CD4-positive, alpha-beta T cell treated with Interferon alpha-2 for 1 hour (primary cell): ENCODE results near the gene SH3BP4.
A peak's percentile ranks its signal among the peaks of the same experiment; 100 is the strongest.

Experiments
- DNase-seq, 2 donors: peaks; one replicate each; pipeline ENCODE4 v3.0.0-alpha.2; 2020 to 2022

SH3BP4 gene, protein sequence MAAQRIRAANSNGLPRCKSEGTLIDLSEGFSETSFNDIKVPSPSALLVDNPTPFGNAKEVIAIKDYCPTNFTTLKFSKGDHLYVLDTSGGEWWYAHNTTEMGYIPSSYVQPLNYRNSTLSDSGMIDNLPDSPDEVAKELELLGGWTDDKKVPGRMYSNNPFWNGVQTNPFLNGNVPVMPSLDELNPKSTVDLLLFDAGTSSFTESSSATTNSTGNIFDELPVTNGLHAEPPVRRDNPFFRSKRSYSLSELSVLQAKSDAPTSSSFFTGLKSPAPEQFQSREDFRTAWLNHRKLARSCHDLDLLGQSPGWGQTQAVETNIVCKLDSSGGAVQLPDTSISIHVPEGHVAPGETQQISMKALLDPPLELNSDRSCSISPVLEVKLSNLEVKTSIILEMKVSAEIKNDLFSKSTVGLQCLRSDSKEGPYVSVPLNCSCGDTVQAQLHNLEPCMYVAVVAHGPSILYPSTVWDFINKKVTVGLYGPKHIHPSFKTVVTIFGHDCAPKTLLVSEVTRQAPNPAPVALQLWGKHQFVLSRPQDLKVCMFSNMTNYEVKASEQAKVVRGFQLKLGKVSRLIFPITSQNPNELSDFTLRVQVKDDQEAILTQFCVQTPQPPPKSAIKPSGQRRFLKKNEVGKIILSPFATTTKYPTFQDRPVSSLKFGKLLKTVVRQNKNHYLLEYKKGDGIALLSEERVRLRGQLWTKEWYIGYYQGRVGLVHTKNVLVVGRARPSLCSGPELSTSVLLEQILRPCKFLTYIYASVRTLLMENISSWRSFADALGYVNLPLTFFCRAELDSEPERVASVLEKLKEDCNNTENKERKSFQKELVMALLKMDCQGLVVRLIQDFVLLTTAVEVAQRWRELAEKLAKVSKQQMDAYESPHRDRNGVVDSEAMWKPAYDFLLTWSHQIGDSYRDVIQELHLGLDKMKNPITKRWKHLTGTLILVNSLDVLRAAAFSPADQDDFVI

DNA sequence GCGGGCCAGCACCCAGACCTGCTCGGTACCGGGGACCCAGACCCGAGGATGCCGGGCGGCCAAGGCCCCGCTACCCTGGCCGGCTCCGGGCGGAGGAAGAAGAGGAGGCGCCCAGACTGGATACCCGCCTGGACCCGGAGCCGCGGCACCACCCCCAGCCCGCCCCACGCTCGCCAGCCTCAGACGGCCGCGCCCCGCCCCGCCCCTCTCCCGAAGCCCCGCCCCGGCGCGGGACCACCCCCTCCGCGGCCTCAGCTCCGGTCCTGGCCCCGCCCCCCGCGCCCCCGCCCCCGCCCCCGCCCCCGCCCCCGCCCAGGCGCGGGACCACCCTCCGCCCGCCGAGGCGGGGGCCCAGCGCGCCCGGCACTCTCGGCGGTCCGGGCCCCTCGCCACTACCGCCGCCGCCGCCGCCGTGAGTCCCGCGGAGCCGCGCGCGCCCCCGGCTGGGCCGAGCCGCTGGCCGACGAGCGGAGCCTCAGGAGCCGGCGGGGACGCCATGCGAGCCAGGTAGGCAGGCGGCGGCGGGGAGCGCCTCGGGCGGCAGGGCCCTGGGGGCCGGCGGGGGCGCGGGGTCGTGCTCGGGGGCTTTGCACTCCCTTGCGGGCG lies at the start of gene SH3BP4:
TSS of gene SH3BP4 (plus strand) at position 354 of the 606 bp plus-strand sequence. CDS start 82,986 bp downstream, outside the sequence.
- DNase-seq = peak; percentile 27 to 28

DNA sequence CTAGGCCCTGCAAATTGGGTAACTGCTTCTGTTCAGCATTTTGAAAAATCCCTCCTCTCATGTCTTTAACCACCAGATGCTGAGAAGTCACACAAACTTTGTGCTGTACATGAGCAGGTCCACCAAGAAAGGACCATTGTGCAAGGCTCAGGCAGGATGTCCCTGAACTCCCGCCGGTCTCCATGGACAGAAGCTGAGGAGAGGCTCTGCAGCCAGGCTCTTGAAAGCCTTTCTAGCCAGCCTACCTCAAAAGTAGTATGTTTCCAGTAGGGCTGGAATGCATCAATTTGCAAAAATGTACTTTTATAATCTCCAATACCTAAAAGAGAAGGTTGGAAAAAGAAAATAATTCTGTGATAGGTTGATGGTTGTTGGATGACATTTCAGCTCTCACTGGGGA lies 47.0 kb upstream of the SH3BP4 start:
- no peak for DNase-seq

DNA sequence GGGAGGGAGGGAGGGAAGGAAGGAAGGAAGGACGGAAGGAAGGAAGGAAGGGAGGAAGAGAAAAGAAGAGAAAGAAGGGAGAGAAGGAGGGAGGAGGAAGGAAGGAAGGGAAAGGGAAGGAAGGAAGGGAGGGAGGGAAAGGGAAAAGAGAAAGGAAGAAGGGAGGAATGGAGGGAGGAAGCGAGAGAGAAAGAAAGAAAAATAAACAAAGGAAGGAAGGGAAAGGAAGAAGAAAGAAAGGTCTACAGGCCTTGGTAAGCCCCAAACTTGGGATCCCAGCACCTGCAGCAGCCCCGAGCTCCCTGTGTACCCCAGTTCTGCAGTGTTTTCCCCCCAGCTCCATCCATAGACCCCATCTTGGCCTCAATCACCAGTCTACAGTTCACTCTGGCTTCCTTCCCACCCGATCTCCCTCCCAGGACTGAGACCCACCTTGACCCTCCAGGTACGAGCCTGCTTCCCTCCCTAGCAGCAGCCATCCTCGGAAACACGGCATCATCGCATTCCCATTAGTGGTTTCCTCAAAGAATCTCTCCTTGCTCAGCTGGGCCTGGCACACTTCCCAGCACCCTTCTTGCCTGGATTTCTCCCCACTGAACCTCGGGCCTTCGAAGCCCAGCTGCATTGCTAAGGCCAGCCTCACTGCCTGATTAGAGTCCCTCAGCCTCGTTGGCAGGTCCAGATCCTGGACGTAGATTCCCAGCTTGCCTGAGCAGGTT lies 46.1 kb upstream of the SH3BP4 start:
- DNase-seq = no peak

DNA sequence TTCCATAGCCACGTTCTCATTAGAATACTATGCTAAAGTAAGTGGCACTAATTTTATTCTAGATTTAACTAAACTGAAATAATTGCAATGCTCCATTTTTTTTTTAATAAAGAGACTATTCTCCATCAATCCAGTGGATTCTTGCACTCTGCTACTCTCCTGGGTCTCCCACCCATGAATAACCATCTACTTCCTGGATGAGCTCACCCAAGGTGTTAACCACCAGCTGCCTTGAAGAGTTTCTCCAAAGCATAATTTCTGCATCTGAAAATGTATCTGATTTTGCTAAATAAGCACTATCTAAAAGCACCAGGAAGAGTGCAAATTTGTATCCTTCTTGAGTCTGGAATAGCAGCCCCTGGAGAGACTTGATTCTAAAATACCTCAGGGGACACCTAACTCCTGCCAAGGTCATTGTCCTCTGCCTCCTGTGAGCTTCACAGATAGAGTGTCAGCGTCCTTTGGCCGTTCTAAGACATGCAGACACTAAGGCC lies 41.6 kb upstream of the SH3BP4 start:
- DNase-seq = no peak

DNA sequence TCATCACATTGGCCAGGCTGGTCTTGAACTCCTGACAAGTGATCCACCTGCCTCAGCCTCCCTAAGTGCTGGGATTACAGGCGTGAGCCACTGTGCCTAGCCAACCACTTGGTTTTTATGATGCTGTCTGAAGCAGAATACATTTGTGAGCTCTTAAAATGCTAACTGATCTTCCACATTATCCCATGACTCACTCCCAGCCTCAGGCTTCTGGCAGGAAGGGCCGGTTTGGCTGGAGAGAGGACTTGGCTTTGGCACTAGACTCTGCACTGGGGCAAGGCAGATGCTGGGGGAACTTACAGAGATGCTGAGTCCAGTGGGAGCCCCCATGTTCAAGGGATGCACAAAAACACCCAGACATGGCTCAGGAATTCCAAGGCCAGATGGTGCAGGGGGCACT lies 40.5 kb upstream of the SH3BP4 start:
- DNase-seq = no peak

DNA sequence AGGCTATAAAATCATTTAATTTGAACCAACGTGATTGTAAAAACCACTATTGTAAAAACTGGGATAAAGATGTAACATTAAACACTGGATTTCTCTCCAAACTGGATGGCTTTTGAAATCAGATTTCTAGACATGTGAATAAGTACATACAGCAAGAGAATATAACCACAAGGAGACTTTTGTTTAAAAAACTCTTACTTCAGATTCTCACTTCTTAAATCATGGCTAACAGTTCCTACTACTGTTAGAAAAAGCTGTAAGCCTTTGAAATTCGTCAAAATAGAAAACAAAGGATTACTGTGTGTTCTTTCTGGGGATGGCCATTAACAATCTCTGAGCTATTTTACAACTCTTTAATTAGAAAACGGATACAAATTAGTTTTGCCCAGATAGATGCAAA lies 39.4 kb upstream of the SH3BP4 start:
- DNase-seq = no peak

DNA sequence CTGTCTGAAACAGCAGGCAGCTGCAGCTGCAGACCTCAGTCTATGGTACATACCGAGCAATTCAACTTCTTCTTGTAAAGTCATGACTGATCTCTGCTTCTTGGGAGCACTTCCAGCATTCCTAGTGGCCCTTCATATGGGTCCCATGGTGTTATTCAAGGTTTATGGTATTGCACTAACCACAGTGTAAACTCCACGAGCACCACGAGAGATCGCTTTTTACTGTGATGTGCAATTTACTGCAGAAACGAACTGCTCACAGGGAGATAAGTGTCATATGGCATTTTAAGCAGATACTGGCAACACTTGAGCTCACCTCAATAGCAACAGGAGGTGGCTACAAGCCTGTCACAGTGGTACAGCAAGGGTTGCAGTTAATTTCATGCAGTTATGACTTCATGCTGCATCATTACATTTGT lies 38.6 kb upstream of the SH3BP4 start:
- DNase-seq = no peak

DNA sequence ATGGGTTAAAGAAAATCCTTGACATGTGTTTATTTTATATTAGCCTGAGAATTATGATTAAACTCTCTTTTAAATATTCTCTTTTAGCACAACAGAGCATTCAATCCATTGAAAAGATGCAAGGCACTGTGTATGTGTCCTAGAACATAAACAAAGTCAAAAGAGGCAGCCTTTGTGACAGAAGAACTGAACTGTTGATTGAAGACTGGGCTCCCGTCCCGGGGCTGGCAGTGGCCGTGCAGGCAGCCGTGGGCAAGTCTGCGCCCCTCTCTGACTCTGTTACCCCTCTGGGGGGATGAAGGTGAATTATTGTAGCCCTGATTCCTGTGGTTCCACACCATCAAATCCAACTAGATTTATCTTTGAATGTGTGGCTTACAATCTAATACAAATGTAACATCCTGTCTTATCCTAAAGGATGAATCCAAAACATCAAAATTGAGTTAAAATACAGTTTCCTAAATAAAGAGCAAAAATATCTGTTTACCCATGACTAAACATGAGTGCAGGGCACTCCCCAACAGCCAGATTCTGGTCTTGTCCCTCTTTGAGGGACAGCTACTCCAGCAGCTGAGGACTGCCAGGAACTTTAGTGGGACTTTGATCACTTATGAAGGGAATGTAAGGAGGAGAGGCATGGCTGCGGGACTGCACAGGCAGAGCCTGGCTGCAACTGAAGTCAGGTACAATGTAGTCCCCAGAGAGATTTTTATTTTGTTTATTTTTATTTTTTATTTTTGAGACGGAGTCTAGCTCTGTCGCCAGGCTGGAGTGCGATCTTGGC lies 37.3 kb upstream of the SH3BP4 start:
- no peak for DNase-seq

DNA sequence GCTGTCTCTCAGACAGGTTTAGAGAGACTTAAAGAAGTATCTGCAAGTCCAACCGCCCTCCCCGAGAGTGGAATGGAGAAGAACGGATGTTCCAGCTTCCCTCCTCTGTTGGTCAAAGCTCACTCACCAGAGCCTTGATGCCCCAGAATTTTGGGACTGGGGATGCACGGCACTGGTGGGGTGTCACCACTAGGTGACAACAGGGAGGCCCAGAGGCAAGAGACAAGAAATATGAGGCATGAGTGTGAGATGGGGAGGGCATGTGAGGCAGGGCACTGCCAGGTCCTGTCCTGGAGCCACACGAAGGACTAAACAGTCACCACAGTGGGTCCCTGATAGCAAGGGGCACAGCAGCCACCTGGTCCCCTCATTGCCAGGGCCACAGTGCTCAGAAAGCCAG lies 35.1 kb upstream of the SH3BP4 start:
- DNase-seq = no peak

DNA sequence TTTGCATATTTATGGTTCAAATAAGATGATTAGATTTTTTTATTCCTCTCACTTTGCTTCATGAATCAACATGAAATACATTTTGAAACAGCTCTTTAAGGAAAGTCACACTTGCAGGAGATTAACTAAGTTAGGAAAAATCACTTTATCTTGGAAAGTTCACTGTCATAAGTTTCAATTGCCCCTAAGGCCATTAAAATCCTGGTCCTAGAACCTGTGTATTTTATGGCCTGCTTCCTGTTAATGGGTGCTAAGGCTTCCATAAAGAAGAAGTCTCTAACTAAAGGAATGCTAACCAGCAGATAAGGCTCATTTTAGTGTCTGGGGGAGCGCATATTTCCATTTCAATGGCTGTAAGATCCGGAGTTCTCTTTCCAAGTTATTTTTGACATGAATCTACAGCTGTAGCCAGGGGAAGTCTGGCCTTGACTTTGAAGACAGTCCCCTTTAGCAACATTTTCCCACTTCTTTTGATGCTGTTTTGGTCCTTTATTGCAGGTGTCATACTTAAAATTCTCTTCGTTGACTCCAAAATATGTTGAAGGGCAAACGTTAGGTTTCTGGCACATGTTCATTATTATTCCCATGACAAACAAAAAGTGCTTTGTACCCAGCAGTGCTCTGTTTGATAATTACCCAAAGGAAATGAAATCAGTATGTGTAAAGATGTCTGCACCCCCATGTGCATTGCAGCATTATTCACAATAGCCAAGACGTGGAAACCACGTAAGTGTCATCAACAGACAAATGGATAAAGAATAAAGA lies 34.4 kb upstream of the SH3BP4 start:
- DNase-seq = no peak

DNA sequence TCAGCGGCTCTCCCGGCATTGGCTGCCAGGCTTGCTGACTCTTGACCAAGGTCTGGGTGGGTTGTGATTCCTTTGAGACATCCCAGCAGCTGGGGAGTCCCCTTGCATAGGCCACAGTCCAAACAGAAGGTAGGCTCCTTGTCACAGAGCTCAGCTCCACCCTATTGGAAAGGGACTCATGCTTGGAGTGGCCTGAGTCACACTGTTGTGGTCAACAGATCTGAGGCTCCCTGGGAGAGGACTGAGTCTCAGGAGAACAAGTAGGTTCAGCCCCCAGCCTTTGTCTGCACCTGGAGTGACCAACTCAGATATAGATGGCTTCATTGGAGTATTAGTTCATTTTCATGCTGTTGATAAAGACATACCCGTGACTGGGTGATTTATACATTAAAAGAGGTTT lies 32.1 kb upstream of the SH3BP4 start:
- DNase-seq = no peak

DNA sequence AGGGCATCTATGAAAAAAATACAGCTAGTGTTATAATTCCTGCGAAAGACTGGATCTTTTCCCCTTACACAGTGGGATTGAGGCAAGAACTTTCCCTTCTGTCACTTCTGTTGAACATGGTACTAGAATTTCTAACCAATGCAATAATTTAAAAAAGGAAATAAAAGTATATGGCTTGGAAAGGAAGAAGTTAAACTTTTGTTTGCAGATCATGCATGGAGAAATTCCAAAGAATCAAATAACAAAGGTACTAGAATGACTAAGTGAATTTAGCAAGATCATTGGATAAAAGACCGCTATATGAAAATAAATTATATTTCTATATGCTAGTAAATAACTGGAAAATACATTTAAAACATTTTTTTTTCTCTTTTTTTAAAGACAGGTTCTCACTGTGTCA lies 31.0 kb upstream of the SH3BP4 start:
- no peak for DNase-seq

DNA sequence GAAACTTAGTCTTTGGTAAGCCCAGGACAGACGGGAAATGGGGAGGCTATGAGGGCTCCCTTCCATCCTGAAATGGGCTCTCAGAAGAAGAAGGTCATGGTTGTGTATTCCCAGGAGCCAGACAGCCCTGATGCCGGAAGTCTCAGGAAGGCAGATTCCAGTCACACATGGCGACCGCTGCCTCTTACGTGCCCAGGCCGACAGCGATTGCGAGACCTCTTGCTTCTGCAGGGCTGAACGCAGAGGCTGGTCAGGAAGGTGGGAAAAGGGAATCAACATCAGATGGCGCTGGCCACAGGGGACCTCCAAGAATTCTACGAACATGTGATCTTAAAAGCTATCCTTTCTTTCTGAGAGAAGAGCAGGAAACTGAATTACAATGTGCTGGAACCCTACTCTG lies 22.8 kb upstream of the SH3BP4 start:
- no peak for DNase-seq

DNA sequence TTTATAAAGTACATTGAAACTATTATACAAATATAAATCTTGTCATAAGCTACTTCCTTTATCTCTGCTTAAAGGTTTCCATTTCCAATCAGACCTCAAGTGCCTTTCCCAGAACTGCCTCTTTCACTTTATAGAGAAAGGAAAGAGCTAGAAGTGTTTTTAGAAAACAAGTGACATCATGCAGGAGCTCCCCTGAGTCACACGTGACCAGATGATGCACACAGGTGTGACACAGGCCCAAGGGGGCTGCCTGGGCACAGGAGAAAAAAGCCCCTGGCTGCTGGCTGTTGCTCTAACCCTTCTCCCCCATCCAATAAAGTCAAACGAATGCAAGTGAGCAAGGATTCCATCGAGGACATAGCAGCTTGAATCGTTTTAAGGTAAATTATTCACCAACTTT lies 21.4 kb upstream of the SH3BP4 start:
- DNase-seq = no peak

DNA sequence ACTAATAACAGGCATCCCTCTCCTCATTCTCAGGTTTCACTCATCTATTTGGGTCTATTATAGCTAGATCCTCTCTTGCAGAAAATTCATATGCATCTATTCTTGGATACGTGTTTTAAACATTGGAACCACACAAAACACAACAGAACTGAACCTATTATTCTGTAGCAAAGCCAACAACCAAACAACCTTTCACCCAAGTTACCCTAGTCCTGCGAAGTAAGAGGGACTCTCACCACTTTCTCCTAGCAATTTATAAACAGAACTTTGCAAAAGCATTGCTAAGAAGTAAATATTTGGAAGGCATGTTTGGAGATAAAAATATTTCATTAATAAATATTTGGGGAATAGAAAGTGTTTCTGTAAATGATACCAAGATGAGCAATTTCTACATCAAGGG lies 20.4 kb upstream of the SH3BP4 start:
- DNase-seq = no peak

DNA sequence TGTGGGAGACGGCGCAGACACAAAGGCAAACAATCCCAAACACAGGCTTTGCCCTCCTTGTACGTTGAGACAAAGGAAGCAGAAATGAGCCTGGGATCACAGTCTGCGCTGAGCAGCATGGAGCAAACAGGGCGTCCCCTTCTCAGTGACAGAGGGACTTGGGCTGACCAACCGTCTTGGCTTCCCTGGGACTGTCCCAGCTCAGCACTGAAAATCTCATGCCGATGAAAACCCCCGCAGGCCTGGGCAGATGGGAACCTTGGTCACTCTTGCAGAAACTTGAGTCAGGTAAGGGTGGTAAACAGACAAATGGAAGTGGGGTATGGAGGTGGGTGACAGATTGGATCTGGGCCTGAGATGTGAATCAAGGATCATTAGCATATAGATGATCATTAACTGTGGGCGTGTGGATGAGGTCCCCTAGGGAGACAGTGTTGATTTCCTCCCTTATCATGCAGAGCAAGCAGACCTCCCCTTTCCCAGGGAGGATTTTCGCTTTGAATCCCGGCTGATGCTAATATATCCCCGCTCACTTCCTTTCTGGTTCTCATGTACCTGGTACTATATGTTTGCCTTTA lies 19.1 kb upstream of the SH3BP4 start:
- no peak for DNase-seq

DNA sequence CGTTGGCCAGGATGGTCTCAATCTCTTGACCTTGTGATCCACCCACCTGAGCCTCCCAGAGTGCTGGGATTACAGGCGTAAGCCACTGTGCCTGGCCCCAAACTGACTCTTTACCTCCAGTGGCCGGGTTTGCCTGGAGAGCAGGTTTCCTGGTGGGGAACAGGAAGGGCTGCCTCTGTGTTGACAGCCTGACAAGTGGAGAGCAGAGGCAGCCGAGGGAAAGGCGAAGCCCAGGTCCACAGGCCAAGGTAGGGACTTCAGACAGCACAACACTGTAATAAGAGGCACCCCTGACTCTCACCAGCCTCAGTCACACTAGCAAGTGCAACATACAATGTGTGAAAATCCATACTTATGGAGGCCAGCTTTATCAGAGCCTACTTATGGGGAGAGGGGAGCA lies 16.5 kb upstream of the SH3BP4 start:
- DNase-seq = no peak

DNA sequence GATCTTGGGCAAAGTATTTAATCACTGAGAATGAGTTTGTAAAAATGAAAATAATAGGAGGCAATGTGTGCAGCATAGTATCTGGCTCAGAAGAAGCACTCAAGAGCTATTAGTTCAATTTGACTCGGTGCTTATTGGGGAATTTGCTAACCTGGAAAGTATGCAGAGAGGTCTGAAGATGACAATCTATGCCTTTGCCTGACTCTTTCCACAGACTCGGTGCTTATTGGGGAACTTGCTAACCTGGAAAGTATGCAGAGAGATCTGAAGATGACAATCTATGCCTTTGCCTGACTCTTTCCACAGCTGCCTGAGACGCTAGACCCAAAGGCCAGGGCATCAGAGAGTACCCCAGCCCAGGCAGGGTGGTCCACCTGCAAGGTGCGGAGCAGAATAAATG lies 12.2 kb upstream of the SH3BP4 start:
- no peak for DNase-seq

DNA sequence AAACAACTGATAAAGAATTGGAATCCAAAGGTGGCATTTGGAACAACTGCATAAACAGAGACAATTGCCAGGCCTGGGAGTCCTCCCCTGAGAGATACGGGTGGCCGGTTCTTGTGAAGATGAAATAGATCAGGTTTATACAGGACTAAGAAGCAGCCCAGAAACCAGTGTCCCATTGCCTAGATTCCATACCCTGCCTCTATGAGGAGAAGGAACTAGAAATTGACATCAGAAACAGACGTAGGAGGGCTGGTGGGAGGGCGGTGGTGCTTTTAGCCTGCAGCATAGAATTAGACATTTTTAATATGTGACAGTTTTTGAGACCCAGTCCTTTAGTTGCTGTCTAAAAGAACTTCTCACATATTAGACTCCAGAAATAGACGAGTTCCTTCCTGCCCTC lies 11.8 kb upstream of the SH3BP4 start:
- DNase-seq = no peak

DNA sequence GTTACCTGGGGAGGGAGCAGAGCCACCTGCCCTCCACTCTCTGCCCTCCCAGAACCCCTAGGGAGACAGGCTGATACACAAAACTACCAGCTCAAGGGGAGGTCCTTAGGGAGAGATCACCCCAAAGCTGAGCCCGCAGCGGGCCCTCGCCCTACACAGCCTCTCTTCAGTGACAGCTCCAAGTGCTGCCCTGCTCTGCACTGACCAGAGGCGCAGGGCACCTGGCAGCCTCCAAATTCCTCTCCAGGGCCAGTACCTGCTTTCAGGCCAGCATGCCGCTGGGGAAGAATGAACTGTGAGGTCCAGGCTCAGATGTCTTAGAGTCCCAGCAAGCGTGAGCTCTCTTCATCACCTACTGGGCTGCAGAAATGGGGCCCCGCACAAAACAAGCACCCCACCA lies 11.3 kb upstream of the SH3BP4 start:
- DNase-seq = no peak
